ENCODE measurements around the gene GPRC5A.

GPRC5A gene

GRCh38 chr12:12936983-12937491 is 45.7 kb downstream of the GPRC5A start:
- H3K9me3 Mint-ChIP-seq = no peaks in the 10 kb centered on the region
- H3K27ac Mint-ChIP-seq = no peak overlapping the region
- no peaks in the 10 kb centered on the region for H3K36me3 Mint-ChIP-seq (ENCODE audit: low read depth)
- H3K27me3 Mint-ChIP-seq = peaks cover 4% of the 10 kb centered on the region
- H3K4me1 Mint-ChIP-seq (ENCODE audit: low read depth) = no peaks in the 10 kb centered on the region
- no peak overlapping the region for H3K4me3 Mint-ChIP-seq

- H3K9me3 Mint-ChIP-seq = no peaks in the 10 kb centered on the region
- peaks cover 4% of the 10 kb centered on the region for H3K27me3 Mint-ChIP-seq
- H3K27ac Mint-ChIP-seq = no peak overlapping the region
- no peaks in the 10 kb centered on the region for H3K36me3 Mint-ChIP-seq (ENCODE audit: low read depth)
- H3K4me1 Mint-ChIP-seq (ENCODE audit: low read depth) = no peaks in the 10 kb centered on the region
- H3K4me3 Mint-ChIP-seq = no peak overlapping the region
These were observed 47.2 kb downstream of the GPRC5A start for GRCh38 chr12:12938541-12938940.

GRCh38 chr12:12939888-12940287 is 48.5 kb downstream of the GPRC5A start:
- no peaks in the 10 kb centered on the region for H3K9me3 Mint-ChIP-seq
- H3K27ac Mint-ChIP-seq = no peak overlapping the region
- H3K4me3 Mint-ChIP-seq = no peak overlapping the region
- no peaks in the 10 kb centered on the region for H3K36me3 Mint-ChIP-seq (ENCODE audit: low read depth)
- peaks cover 5% of the 10 kb centered on the region for H3K27me3 Mint-ChIP-seq
- H3K4me1 Mint-ChIP-seq (ENCODE audit: low read depth) = no peaks in the 10 kb centered on the region

- Mint-ChIP-seq H3K4me1 (ENCODE audit: low read depth) (no peaks in the 10 kb centered on the region), H3K27ac (no peak overlapping the region), H3K4me3 (no peak overlapping the region), H3K27me3 (peaks cover 6% of the 10 kb centered on the region), H3K36me3 (ENCODE audit: low read depth) (no peaks in the 10 kb centered on the region), H3K9me3 (no peaks in the 10 kb centered on the region)
These were observed 50.3 kb downstream of the GPRC5A start for GRCh38 chr12:12941450-12942350.

GRCh38 chr12:12943586-12944260 is 52.4 kb downstream of the GPRC5A start:
- H3K36me3 Mint-ChIP-seq (ENCODE audit: low read depth) = no peaks in the 10 kb centered on the region
- no peaks in the 10 kb centered on the region for H3K9me3 Mint-ChIP-seq
- peaks cover 7% of the 10 kb centered on the region for H3K4me1 Mint-ChIP-seq (ENCODE audit: low read depth)
- H3K27ac Mint-ChIP-seq = no peak overlapping the region
- H3K4me3 Mint-ChIP-seq = no peak overlapping the region
- H3K27me3 Mint-ChIP-seq = peaks cover 2% of the 10 kb centered on the region

- Mint-ChIP-seq H3K36me3 (ENCODE audit: low read depth) (no peaks in the 10 kb centered on the region), H3K27me3 (peaks cover 6% of the 10 kb centered on the region), H3K9me3 (no peaks in the 10 kb centered on the region), H3K27ac (no peak overlapping the region), H3K4me1 (ENCODE audit: low read depth) (peaks cover 7% of the 10 kb centered on the region), H3K4me3 (no peak overlapping the region)
These were observed 54.2 kb downstream of the GPRC5A start for GRCh38 chr12:12945591-12945990.

GRCh38 chr12:12946686-12947355 is 55.5 kb downstream of the GPRC5A start:
- peaks cover 7% of the 10 kb centered on the region for H3K4me1 Mint-ChIP-seq (ENCODE audit: low read depth)
- H3K27ac Mint-ChIP-seq = no peak overlapping the region
- H3K36me3 Mint-ChIP-seq (ENCODE audit: low read depth) = no peaks in the 10 kb centered on the region
- no peak overlapping the region for H3K4me3 Mint-ChIP-seq
- H3K9me3 Mint-ChIP-seq = no peaks in the 10 kb centered on the region
- peaks cover 6% of the 10 kb centered on the region for H3K27me3 Mint-ChIP-seq

- Mint-ChIP-seq H3K36me3 (ENCODE audit: low read depth) (no peaks in the 10 kb centered on the region), H3K9me3 (no peaks in the 10 kb centered on the region), H3K4me1 (ENCODE audit: low read depth) (peaks cover 7% of the 10 kb centered on the region), H3K27me3 (peaks cover 6% of the 10 kb centered on the region), H3K4me3 (no peak overlapping the region), H3K27ac (no peak overlapping the region)
These were observed 56.5 kb downstream of the GPRC5A start for GRCh38 chr12:12947902-12948301.

- Mint-ChIP-seq H3K27me3 (peaks cover 6% of the 10 kb centered on the region), H3K4me1 (ENCODE audit: low read depth) (peaks cover 7% of the 10 kb centered on the region), H3K4me3 (no peak overlapping the region), H3K27ac (no peak overlapping the region), H3K36me3 (ENCODE audit: low read depth) (no peaks in the 10 kb centered on the region), H3K9me3 (no peaks in the 10 kb centered on the region)
These were observed 60.1 kb downstream of the GPRC5A start for GRCh38 chr12:12951504-12951903.

- peaks cover 6% of the 10 kb centered on the region for H3K27me3 Mint-ChIP-seq
- no peaks in the 10 kb centered on the region for H3K36me3 Mint-ChIP-seq (ENCODE audit: low read depth)
- H3K4me1 Mint-ChIP-seq (ENCODE audit: low read depth) = peaks cover 7% of the 10 kb centered on the region
- no peak within 1 kb of the TSS for H3K4me3 Mint-ChIP-seq
- no peaks in the 10 kb centered on the region for H3K9me3 Mint-ChIP-seq
- no peak within 1 kb of the TSS for H3K27ac Mint-ChIP-seq
These were observed 60.7 kb downstream of the GPRC5A start, which contains the start of gene GPRC5D for GRCh38 chr12:12952036-12952435. Gene GPRC5D, minus strand, starts transcription at chr12:12952170. Its CDS starts 1,786 bp downstream, at chr12:12950384.

- no peaks in the 10 kb centered on the region for H3K4me1 Mint-ChIP-seq (ENCODE audit: low read depth)
- H3K27ac Mint-ChIP-seq = no peak overlapping the region
- peaks cover 9% of the 10 kb centered on the region for H3K27me3 Mint-ChIP-seq
- H3K4me3 Mint-ChIP-seq = no peak overlapping the region
- no peaks in the 10 kb centered on the region for H3K9me3 Mint-ChIP-seq
- H3K36me3 Mint-ChIP-seq (ENCODE audit: low read depth) = no peaks in the 10 kb centered on the region
These were observed 63.0 kb downstream of the GPRC5A start for GRCh38 chr12:12954356-12954755.

- Mint-ChIP-seq H3K36me3 (ENCODE audit: low read depth) (no peaks in the 10 kb centered on the region), H3K9me3 (no peaks in the 10 kb centered on the region), H3K4me1 (ENCODE audit: low read depth) (no peaks in the 10 kb centered on the region), H3K27ac (no peak overlapping the region), H3K27me3 (peaks cover 7% of the 10 kb centered on the region), H3K4me3 (no peak overlapping the region)
These were observed 63.7 kb downstream of the GPRC5A start for GRCh38 chr12:12954878-12955625.

- Mint-ChIP-seq H3K4me3 (no peak overlapping the region), H3K9me3 (no peaks in the 10 kb centered on the region), H3K27ac (no peak overlapping the region), H3K4me1 (ENCODE audit: low read depth) (no peaks in the 10 kb centered on the region), H3K36me3 (ENCODE audit: low read depth) (no peaks in the 10 kb centered on the region), H3K27me3 (peaks cover 4% of the 10 kb centered on the region)
These were observed 67.5 kb downstream of the GPRC5A start for GRCh38 chr12:12958886-12959285.

- Mint-ChIP-seq H3K27ac (no peak overlapping the region), H3K9me3 (no peaks in the 10 kb centered on the region), H3K36me3 (ENCODE audit: low read depth) (no peaks in the 10 kb centered on the region), H3K27me3 (peaks cover 4% of the 10 kb centered on the region), H3K4me1 (ENCODE audit: low read depth) (peaks cover 5% of the 10 kb centered on the region), H3K4me3 (no peak overlapping the region)
These were observed 69.4 kb downstream of the GPRC5A start for GRCh38 chr12:12960639-12961209.
